Activated CD8-positive, alpha-beta memory T cell treated with anti-CD3 and anti-CD28 coated beads, Interleukin-2, amount 50 U/mL, for 1 hour (primary cell): ENCODE measurements around the gene SLC25A17.
"Not testable (repeated sequence)": the region's sequence is repeated elsewhere in the genome, so short reads cannot be mapped to it uniquely, and the experiment has no call there.

ENCODE experiments used
- DNase-seq: peaks from one replicate; pipeline ENCODE4 v3.0.0-alpha.2; 2020; ENCODE audit errors: extremely low read depth

The SLC25A17 gene, protein sequence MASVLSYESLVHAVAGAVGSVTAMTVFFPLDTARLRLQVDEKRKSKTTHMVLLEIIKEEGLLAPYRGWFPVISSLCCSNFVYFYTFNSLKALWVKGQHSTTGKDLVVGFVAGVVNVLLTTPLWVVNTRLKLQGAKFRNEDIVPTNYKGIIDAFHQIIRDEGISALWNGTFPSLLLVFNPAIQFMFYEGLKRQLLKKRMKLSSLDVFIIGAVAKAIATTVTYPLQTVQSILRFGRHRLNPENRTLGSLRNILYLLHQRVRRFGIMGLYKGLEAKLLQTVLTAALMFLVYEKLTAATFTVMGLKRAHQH

DNA sequence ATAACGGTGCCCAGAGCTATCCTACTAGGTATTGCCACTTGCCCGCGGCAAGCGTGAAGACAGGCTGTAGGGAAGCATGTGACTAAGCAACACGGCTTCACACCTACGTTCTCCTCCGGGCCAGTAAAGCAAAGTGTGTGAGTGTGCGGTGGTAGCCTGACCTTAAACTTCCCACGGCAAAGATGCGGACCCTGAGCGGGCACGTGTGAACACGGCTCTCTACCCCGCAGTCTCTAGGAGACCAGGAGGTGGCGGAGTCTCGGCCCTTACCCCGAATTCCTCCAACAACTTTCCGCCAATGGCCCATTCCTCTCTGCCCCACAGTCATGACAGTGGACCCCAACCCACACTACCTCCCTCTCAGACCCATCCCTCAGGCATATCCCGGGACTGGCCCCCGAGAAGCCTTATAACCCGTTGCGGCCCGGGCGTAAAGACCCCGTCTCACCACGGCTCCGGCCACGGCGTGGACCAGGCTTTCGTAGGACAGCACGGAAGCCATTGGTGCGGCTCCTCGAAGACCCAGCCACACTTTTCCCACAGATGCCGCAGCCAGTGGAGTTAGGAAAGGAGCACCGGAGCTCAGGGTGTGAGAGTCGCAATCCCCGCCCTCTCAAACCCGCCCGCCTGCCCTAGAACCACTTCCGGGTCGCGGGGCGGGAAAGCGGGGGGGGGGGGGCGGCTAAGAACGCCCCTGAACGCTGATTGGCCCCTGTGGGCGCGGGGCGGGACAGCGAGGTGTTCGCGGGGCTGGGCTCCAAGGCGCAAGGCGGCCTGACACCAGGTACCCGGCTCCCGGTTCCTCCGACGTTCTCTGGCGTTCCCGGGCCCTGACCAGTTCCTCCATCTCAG lies at the start of gene SLC25A17:
Gene SLC25A17, minus strand, starts transcription at position 600 of the 852 bp plus-strand sequence. Its CDS starts 98 bp downstream, at position 502.
- peak; percentile 76 for DNase-seq

GRCh38 chr22:40868379-40868778 lies 49.2 kb upstream of the SLC25A17 start:
- DNase-seq = not testable (repeated sequence)

DNA sequence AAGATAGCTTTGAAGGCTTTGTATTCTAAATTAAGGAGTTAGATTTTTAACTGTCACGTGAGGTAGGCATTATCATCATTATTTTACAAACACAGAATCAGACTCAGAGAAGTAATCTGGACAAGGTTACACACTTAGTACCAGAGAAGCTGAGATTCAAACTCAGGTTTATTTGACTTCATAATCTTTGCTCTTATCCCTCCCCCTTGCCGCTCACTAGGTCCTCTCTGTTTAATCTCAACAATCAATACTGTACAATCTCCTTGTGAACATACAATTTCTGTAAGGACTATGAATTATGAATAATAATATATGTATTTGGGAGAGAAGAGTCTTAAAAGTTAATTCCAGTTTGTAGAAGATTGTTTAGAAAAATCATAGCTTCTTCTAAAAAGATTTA lies 48.0 kb upstream of the SLC25A17 start:
- no peak for DNase-seq

DNA sequence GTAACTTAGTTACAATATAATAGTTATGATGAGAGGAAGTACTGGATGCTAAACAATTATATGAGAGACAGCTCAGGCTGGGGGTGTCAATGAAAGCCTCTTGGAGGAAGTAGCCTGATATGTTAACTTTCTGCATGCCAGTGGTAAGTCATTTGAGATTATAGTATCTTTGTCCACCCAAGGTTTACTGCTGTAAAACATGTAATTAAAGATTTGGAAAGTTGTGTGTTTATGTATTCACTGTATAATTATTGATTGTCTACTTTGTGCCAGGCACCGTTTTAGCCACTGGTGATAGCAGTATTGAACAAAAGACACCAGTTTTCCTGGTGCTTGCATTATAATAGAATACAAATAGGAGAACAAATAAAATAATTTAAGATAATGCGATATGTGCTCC lies 43.4 kb upstream of the SLC25A17 start:
- no peak for DNase-seq

GRCh38 chr22:40862013-40862412 lies 42.9 kb upstream of the SLC25A17 start, which contains the start of gene DNAJB7:
DNAJB7 (minus strand) TSS chr22:40862113; CDS start chr22:40861994, 119 bp downstream.
- DNase-seq = no peak

- no peak for DNase-seq
Observed at GRCh38 chr22:40857309-40857855, 38.2 kb upstream of the SLC25A17 start.

- DNase-seq = peak; percentile 92
Observed at GRCh38 chr22:40856513-40857308, 37.6 kb upstream of the SLC25A17 start, which contains the start of the genes ST13 and XPNPEP3. ST13 (minus strand) TSS chr22:40856639; CDS start chr22:40856540, 99 bp downstream. XPNPEP3 (plus strand) TSS chr22:40857148; CDS start chr22:40857182, 34 bp downstream.

- no peak for DNase-seq
Observed at GRCh38 chr22:40855979-40856512, 36.9 kb upstream of the SLC25A17 start.

DNA sequence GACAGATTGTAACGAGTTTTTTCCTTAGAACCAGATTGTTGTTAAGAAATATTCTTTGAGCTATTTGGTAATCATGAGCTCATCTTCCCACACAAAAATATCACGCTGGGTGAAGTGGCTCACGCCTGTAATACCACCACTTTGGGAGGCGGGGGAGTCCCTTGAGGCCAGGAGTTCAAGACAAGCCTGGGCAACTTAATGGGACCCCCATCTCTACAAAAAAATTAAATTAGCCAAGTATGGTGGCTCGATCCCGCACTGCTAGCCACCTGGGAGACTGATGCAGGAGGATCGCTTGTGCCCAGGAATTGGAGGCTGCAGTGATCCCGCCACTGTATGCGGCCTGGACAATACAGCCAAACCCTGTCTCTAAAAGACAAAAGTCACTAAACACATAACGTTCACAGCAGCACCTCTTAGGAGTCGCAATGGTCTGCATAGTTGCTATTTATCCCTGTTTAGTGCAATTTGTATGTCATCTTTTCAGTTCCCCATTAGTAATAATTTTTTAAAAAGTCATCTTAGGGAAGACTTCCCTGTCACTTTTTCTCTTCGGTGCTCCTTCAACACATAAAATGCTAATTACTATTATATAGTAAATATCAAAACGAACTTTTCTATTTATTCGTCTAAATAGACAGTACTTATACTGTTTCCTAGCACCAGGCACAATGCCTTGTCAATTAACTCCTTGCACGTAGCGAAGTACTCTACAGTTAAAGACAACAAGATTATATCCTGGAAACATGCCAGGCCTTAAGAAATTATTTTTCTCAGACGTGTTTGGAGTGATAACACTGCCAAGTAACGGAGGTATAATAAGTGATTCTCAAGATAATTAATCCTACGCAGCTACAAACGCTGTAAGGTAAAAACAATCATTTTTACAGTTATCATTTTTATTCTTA lies 36.2 kb upstream of the SLC25A17 start:
- no peak for DNase-seq

DNA sequence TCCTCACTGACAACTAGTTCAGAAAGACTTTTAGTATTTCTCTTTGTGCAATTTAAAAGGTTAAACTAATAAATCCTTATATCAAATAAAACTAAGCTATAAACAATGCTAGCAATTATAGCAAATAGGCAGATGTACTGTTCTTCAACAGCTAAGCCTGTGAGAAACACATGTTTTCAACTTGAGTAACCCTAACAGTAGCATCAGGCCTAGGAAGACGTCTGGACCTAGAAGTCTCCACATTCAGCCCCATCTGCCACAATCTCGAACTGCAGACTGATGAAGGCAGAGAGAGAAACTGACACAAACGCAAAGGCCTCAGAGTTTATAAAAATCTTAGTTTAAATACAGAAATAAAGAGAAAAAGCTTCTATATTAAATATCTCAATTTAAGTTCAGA lies 34.8 kb upstream of the SLC25A17 start:
- DNase-seq = no peak

DNA sequence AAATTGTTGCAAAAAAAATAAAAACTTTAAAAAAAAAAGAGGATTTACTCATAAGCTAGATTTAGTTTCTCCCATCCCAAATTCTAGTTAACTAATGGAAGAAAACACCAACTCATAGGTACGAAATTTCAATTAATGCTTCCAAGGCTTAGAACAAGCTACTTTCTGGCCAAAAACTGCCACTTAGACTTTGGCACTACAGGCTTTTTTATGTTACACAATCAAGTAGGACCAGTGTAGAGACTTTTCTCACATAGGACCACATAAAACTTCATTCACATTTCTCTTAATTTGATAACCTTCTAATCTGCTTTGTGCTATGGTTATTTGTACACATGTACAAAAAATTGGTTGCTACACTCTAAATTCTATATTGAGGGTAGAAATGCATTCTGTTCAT lies 34.2 kb upstream of the SLC25A17 start:
- no peak for DNase-seq

DNA sequence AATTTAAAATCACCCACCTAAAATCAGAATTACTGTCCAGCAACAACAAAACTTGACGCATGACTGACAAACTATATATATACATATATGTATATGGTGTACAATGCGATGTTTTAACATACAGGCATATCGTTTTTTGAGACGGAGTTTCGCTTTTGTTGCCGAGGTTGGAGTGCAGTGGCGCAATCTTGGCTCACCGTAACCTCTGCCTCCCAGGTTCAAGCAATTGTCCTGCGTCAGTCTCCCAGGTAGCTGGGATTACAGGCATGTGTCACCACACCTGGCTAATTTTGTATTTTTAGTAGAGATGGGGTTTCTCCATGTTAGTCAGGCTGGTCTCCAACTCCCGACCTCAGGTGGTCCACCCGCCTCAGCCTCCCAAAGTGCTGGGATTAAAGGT lies 26.7 kb upstream of the SLC25A17 start:
- DNase-seq = not testable (repeated sequence)

- no peak for DNase-seq
Observed at GRCh38 chr22:40844951-40845350, 25.8 kb upstream of the SLC25A17 start.

DNA sequence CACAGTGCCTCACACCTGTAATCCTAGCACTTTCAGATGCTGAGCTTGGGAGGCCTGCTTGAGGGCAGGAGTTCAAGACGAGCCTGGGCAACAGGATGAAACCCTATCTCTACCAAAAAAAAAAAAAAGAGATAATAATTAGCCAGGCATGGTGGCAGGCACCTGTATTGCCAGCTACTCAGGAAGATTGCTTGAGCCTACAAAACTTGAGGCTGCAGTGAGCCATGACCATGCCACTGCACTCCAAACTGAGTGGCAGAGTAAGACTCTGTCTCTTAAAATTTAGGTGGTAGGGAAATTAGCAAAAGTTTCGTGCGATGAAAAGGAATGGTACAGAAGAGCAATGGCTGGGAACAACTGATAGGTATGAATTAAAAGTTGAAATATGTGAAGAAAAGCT lies 19.3 kb upstream of the SLC25A17 start:
- DNase-seq = no peak

- DNase-seq = no peak
Observed at GRCh38 chr22:40834619-40835018, 15.5 kb upstream of the SLC25A17 start.

- no peak for DNase-seq
Observed at GRCh38 chr22:40829131-40829530, 10.0 kb upstream of the SLC25A17 start.

GRCh38 chr22:40826984-40827741 lies 8.0 kb upstream of the SLC25A17 start:
- no peak for DNase-seq

GRCh38 chr22:40826292-40826691 lies 7.1 kb upstream of the SLC25A17 start:
- DNase-seq = not testable (repeated sequence)

DNA sequence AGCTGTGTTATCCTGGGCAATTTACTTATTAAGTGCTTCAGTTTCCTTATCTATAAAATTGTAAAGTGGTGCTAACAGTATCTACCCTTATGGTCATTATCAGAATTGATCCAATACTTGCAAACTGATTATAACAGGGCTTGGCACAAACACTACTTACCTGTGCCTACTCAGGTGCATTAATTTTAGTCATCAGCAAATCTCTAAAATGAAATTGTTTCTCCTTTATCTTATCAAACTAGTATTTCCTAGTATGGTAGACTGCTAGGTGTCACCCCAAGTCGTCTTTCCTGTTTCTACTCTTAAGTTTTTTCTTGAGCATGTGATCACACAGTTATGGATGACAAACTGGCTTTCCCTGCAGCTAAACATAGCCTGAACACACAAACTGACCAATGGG lies 4.3 kb upstream of the SLC25A17 start:
- DNase-seq = no peak
